ENCODE data around the gene MET.
"Not testable (repeated sequence)": the region's sequence is repeated elsewhere in the genome, so short reads cannot be mapped to it uniquely, and the experiment has no call there.

MET gene

GRCh38 chr7:116671681-116672595, at the start of gene MET:
Gene MET, plus strand, starts transcription at chr7:116672196. Its CDS starts 26,889 bp downstream, at chr7:116699085.
- peak within 1 kb of the TSS; percentile 52 to 82 for H3K9ac ChIP-seq (ENCODE audit: low read length in 2 of 2)
- H3K27ac ChIP-seq (ENCODE audit: low read length): no peak within 1 kb of the TSS
- peaks cover 13% of the 10 kb centered on the region for H3K4me1 ChIP-seq (ENCODE audit: control insufficient read depth, insufficient read depth, low read length)
- peak within 1 kb of the TSS; percentile 71 for H3K4me3 ChIP-seq (ENCODE audit: low read length in 2 of 2)
- H3K27me3 ChIP-seq (ENCODE audit: control insufficient read depth in 1 of 2, insufficient read depth in 2 of 2, low read length in 2 of 2): no peaks in the 10 kb centered on the region
- no peaks in the 10 kb centered on the region for H3K9me3 ChIP-seq (ENCODE audit: control insufficient read depth in 2 of 2, low read length in 2 of 2)
- no peaks in the 10 kb centered on the region for H3K36me3 ChIP-seq (ENCODE audit: control insufficient read depth in 2 of 2, insufficient read depth in 2 of 2, low read length in 2 of 2)

GRCh38 chr7:116626886-116627285, 45.1 kb upstream of the MET start:
- Histone ChIP-seq H3K9ac (ENCODE audit: low read length in 2 of 2) (no peak overlapping the region), H3K27me3 (ENCODE audit: control insufficient read depth in 1 of 2, insufficient read depth in 2 of 2, low read length in 2 of 2) (no peaks in the 10 kb centered on the region), H3K4me1 (ENCODE audit: control insufficient read depth, insufficient read depth, low read length) (no peaks in the 10 kb centered on the region), H3K4me3 (ENCODE audit: low read length in 2 of 2) (no peak overlapping the region), H3K27ac (ENCODE audit: low read length) (no peak overlapping the region), H3K9me3 (ENCODE audit: control insufficient read depth in 2 of 2, low read length in 2 of 2) (no peaks in the 10 kb centered on the region), H3K36me3 (ENCODE audit: control insufficient read depth in 2 of 2, insufficient read depth in 2 of 2, low read length in 2 of 2) (no peaks in the 10 kb centered on the region)

- Histone ChIP-seq H3K9ac (ENCODE audit: low read length in 2 of 2) (peak overlapping the region; percentile 13 to 40), H3K4me3 (ENCODE audit: low read length in 2 of 2) (peak overlapping the region in 1 of 2 donors; percentile 39), H3K36me3 (ENCODE audit: control insufficient read depth in 2 of 2, insufficient read depth in 2 of 2, low read length in 2 of 2) (no peaks in the 10 kb centered on the region), H3K27me3 (ENCODE audit: control insufficient read depth in 1 of 2, insufficient read depth in 2 of 2, low read length in 2 of 2) (no peaks in the 10 kb centered on the region), H3K9me3 (ENCODE audit: control insufficient read depth in 2 of 2, low read length in 2 of 2) (no peaks in the 10 kb centered on the region), H3K4me1 (ENCODE audit: control insufficient read depth, insufficient read depth, low read length) (no peaks in the 10 kb centered on the region), H3K27ac (ENCODE audit: low read length) (peak overlapping the region; percentile 67)
Observed at GRCh38 chr7:116629051-116629463, 42.9 kb upstream of the MET start.

GRCh38 chr7:116630357-116630756, 41.6 kb upstream of the MET start:
- Histone ChIP-seq H3K27ac (ENCODE audit: low read length) (no peak overlapping the region), H3K9ac (ENCODE audit: low read length in 2 of 2) (no peak overlapping the region)

GRCh38 chr7:116630932-116631671, 40.9 kb upstream of the MET start:
- Histone ChIP-seq H3K9ac (ENCODE audit: low read length in 2 of 2) (no peak overlapping the region), H3K27me3 (ENCODE audit: control insufficient read depth in 1 of 2, insufficient read depth in 2 of 2, low read length in 2 of 2) (no peaks in the 10 kb centered on the region), H3K4me1 (ENCODE audit: control insufficient read depth, insufficient read depth, low read length) (no peaks in the 10 kb centered on the region), H3K36me3 (ENCODE audit: control insufficient read depth in 2 of 2, insufficient read depth in 2 of 2, low read length in 2 of 2) (no peaks in the 10 kb centered on the region), H3K9me3 (ENCODE audit: control insufficient read depth in 2 of 2, low read length in 2 of 2) (no peaks in the 10 kb centered on the region), H3K27ac (ENCODE audit: low read length) (no peak overlapping the region), H3K4me3 (ENCODE audit: low read length in 2 of 2) (no peak overlapping the region)

More at GRCh38 chr7:116630357-116630756, 41.6 kb upstream of the MET start:
- Histone ChIP-seq H3K27me3 (ENCODE audit: control insufficient read depth in 1 of 2, insufficient read depth in 2 of 2, low read length in 2 of 2) (no peaks in the 10 kb centered on the region), H3K9me3 (ENCODE audit: control insufficient read depth in 2 of 2, low read length in 2 of 2) (no peaks in the 10 kb centered on the region), H3K4me1 (ENCODE audit: control insufficient read depth, insufficient read depth, low read length) (no peaks in the 10 kb centered on the region), H3K36me3 (ENCODE audit: control insufficient read depth in 2 of 2, insufficient read depth in 2 of 2, low read length in 2 of 2) (no peaks in the 10 kb centered on the region), H3K4me3 (ENCODE audit: low read length in 2 of 2) (no peak overlapping the region)

GRCh38 chr7:116631676-116632075, 40.3 kb upstream of the MET start:
- no peak overlapping the region for H3K27ac ChIP-seq (ENCODE audit: low read length)
- H3K9ac ChIP-seq (ENCODE audit: low read length in 2 of 2): no peak overlapping the region
- no peaks in the 10 kb centered on the region for H3K9me3 ChIP-seq (ENCODE audit: control insufficient read depth in 2 of 2, low read length in 2 of 2)
- no peaks in the 10 kb centered on the region for H3K4me1 ChIP-seq (ENCODE audit: control insufficient read depth, insufficient read depth, low read length)
- H3K36me3 ChIP-seq (ENCODE audit: control insufficient read depth in 2 of 2, insufficient read depth in 2 of 2, low read length in 2 of 2): no peaks in the 10 kb centered on the region
- H3K4me3 ChIP-seq (ENCODE audit: low read length in 2 of 2): no peak overlapping the region
- no peaks in the 10 kb centered on the region for H3K27me3 ChIP-seq (ENCODE audit: control insufficient read depth in 1 of 2, insufficient read depth in 2 of 2, low read length in 2 of 2)

- Histone ChIP-seq H3K27me3 (ENCODE audit: control insufficient read depth in 1 of 2, insufficient read depth in 2 of 2, low read length in 2 of 2) (no peaks in the 10 kb centered on the region), H3K4me3 (ENCODE audit: low read length in 2 of 2) (no peak overlapping the region), H3K9ac (ENCODE audit: low read length in 2 of 2) (no peak overlapping the region), H3K9me3 (ENCODE audit: control insufficient read depth in 2 of 2, low read length in 2 of 2) (no peaks in the 10 kb centered on the region), H3K4me1 (ENCODE audit: control insufficient read depth, insufficient read depth, low read length) (no peaks in the 10 kb centered on the region), H3K27ac (ENCODE audit: low read length) (no peak overlapping the region), H3K36me3 (ENCODE audit: control insufficient read depth in 2 of 2, insufficient read depth in 2 of 2, low read length in 2 of 2) (no peaks in the 10 kb centered on the region)
Observed at GRCh38 chr7:116632384-116632783, 39.6 kb upstream of the MET start.

- H3K4me3 ChIP-seq (ENCODE audit: low read length in 2 of 2): no peak overlapping the region
- no peak overlapping the region for H3K27ac ChIP-seq (ENCODE audit: low read length)
- H3K27me3 ChIP-seq (ENCODE audit: control insufficient read depth in 1 of 2, insufficient read depth in 2 of 2, low read length in 2 of 2): no peaks in the 10 kb centered on the region
- H3K9ac ChIP-seq (ENCODE audit: low read length in 2 of 2): no peak overlapping the region
- H3K9me3 ChIP-seq (ENCODE audit: control insufficient read depth in 2 of 2, low read length in 2 of 2): no peaks in the 10 kb centered on the region
- no peaks in the 10 kb centered on the region for H3K36me3 ChIP-seq (ENCODE audit: control insufficient read depth in 2 of 2, insufficient read depth in 2 of 2, low read length in 2 of 2)
- no peaks in the 10 kb centered on the region for H3K4me1 ChIP-seq (ENCODE audit: control insufficient read depth, insufficient read depth, low read length)
Observed at GRCh38 chr7:116633131-116633988, 38.6 kb upstream of the MET start.

GRCh38 chr7:116636997-116637396, 35.0 kb upstream of the MET start:
- Histone ChIP-seq H3K27ac (ENCODE audit: low read length) (no peak overlapping the region), H3K36me3 (ENCODE audit: control insufficient read depth in 2 of 2, insufficient read depth in 2 of 2, low read length in 2 of 2) (no peaks in the 10 kb centered on the region), H3K27me3 (ENCODE audit: control insufficient read depth in 1 of 2, insufficient read depth in 2 of 2, low read length in 2 of 2) (no peaks in the 10 kb centered on the region), H3K4me1 (ENCODE audit: control insufficient read depth, insufficient read depth, low read length) (no peaks in the 10 kb centered on the region), H3K9ac (ENCODE audit: low read length in 2 of 2) (no peak overlapping the region), H3K4me3 (ENCODE audit: low read length in 2 of 2) (no peak overlapping the region), H3K9me3 (ENCODE audit: control insufficient read depth in 2 of 2, low read length in 2 of 2) (no peaks in the 10 kb centered on the region)

- H3K27me3 ChIP-seq (ENCODE audit: control insufficient read depth in 1 of 2, insufficient read depth in 2 of 2, low read length in 2 of 2); H3K27ac ChIP-seq (ENCODE audit: low read length); H3K36me3 ChIP-seq (ENCODE audit: control insufficient read depth in 2 of 2, insufficient read depth in 2 of 2, low read length in 2 of 2); H3K4me1 ChIP-seq (ENCODE audit: control insufficient read depth, insufficient read depth, low read length); H3K9ac ChIP-seq (ENCODE audit: low read length in 2 of 2); H3K4me3 ChIP-seq (ENCODE audit: low read length in 2 of 2); H3K9me3 ChIP-seq (ENCODE audit: control insufficient read depth in 2 of 2, low read length in 2 of 2): not testable (repeated sequence)
Observed at GRCh38 chr7:116638592-116638991, 33.4 kb upstream of the MET start.

Measured in stomach smooth muscle (tissue), 2 donors.